HG03521 (cell line): ENCODE data around the gene ZNF792.
"Not testable (repeated sequence)": the region's sequence is repeated elsewhere in the genome, so short reads cannot be mapped to it uniquely, and the experiment has no call there.

Source experiments
- ATAC-seq: cut with Tn5 transposase; IDR thresholded peaks from one replicate; pipeline ENCODE4 v1.9.1; 2021; ENCODE audit warnings: mild to moderate bottlenecking, moderate library complexity; ENCODE audit not compliant: unreplicated experiment

Gene ZNF792

GRCh38 chr19:34972163-34972705, 8.2 kb upstream of the ZNF792 start:
- no peak for ATAC-seq

- ATAC-seq, result not testable (repeated sequence)
Measured at GRCh38 chr19:34970185-34970780, 6.3 kb upstream of the ZNF792 start.

DNA sequence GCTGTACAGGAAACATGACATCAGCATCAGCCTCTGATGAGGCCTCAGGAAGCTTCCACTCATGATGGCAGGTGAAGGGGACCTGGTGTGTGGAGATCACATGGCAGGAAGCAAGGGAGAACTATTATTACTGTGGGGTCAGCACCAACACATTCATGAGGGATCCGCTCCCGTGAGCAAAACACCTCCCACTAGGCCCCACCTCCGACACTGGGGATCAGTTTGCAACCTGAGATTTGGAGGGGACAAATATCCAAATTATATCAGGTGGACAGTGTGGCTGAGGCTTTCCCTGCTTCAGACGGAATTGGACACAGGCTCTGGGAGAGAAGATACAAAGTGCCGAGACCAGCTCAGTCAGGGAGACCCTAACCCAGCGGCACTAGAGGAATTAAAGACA, 5.7 kb upstream of the ZNF792 start:
- no peak for ATAC-seq

DNA sequence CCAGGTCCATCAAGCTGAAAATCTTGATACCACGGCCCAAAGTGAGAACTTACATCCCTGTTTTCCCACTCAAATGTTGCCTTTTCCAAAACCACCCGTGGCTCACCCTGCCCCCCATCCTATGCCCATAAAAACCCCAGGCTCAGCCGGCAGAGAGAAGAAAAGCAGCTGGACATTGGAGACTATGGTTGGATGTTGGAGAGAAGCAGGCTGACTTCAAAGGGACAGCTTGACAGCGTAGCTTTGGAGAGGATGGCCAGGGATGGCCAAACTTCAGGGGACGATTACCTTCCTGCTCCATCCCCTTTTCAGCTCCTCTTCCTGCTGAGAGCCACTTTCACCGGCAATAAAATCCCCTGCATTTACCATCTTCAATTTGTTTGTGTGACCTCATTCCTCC, 3.5 kb upstream of the ZNF792 start:
- ATAC-seq, result no peak

DNA sequence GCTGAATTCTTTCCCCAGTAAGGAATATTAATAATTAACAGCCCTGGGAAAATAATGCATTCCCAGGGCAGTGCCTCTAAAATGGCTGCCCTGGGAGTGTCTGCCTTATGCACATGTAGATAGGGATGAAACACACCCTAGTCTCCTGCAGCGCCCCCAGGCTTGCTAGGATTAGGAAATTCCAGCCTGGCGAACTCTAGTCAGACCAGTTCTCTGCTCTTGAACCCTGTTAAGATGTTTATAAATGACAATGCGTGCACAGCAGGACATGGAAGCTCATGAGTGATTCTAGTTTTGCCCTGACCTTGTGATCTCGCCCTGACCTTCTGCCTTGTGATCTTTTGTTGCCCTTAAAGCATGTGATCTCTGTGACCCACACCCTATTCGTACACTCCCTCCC, 1.5 kb upstream of the ZNF792 start:
- not testable (repeated sequence) for ATAC-seq

DNA sequence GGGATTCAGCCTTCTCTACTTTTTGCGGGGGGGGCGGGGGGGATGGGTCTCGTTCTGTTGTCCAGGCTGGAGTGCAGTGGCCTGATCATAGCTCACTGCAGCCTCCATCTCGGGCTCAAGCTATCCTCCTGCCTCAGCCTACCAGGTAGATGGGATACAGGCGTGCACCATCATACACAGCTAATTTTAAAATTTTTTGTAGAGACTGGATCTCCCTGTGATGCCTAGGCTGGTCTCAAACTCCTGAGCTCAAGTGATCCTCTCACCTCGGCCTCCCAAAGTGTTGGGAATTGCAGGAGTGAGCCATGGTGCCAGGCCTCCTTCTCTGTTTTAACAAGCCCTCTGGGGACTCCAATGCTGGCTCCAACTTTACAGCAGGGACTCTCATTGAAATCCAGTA, 569 bp upstream of the ZNF792 start:
- no peak for ATAC-seq

DNA sequence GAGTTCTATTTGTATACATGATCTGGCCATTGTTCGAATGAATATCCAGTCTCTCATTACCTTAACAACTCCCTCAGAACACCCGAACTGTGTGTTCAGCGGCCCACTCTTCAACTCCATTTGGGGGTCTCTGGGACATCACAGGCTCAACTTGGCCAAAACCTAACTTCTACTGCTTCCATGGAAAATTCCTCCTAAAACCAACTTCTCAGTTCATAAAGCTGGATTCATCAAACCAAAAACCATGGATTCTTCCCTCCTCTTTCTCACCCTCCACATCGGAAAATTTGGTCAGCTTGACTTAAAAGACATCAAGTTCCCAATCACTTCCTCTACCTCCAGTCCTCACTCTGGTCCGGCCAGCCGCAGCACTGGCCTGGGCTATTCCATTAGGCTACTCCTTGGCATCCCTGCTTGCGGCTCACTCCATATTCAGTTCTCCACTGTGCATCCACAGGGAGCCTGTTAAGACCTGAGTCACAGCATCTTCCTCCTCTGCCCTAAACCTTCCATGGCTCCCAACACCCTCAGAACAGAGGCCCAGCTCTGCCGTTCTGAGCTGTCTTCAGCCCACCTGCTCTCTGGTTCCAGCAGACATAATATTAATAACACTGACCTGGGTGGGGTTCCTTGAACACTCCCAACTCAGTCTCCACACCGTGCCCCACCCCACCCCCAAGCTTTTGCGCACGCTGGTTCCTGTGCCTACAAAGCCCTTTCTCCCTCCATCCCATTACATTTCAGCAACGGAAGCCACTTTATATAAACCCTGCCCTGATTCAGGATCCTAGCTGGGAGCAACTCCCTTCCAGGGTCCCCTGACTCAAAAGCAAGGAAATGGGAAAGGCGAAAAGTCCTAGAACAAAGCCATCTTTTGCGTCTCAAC, 1.1 kb downstream of the ZNF792 start:
- ATAC-seq, result no peak

- no peak for ATAC-seq
Measured at GRCh38 chr19:34961775-34962686, 2.0 kb downstream of the ZNF792 start.

- ATAC-seq, result no peak
Measured at GRCh38 chr19:34960940-34961679, 2.9 kb downstream of the ZNF792 start.

- ATAC-seq, result no peak
Measured at GRCh38 chr19:34960103-34960805, 3.8 kb downstream of the ZNF792 start.

DNA sequence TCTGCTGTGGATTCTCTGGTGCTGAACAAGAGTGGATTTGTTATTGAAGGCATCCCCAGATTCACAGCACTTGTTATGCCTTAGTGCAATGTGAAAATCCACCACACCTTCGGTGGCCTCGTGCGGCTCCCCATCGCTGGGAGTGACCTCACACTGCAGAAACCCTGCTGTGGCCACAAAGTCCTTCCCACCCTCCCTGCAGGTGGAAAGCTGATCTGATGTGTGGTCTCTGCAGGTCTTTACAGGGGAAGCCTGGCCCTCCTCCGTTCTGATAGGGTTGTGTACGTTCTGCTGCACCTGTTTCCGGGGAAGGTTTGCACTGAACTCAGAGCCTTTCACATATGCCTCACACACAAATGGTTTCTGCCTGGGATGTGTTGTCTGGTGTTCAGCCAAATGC, 5.0 kb downstream of the ZNF792 start:
- no peak for ATAC-seq

GRCh38 chr19:34957830-34958751, 5.9 kb downstream of the ZNF792 start:
- ATAC-seq, result no peak

DNA sequence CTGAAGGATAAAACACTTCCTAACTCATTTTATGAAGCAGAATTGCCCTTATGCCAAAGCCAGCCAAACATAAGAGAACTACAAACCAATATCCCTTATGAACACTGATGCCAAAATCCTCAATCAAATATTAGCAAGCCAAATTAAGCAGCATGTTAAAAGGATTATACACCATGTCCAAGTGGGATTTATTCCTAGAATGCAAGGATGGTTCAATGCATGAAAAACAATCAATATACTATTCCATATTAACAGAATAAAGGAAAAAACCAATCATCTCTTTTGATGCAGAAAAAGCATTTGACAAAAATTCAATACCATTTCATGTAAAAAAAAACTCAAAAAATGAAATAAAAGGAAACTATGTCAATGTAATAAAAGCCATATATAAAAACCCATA, 10.9 kb downstream of the ZNF792 start:
- ATAC-seq, result no peak

DNA sequence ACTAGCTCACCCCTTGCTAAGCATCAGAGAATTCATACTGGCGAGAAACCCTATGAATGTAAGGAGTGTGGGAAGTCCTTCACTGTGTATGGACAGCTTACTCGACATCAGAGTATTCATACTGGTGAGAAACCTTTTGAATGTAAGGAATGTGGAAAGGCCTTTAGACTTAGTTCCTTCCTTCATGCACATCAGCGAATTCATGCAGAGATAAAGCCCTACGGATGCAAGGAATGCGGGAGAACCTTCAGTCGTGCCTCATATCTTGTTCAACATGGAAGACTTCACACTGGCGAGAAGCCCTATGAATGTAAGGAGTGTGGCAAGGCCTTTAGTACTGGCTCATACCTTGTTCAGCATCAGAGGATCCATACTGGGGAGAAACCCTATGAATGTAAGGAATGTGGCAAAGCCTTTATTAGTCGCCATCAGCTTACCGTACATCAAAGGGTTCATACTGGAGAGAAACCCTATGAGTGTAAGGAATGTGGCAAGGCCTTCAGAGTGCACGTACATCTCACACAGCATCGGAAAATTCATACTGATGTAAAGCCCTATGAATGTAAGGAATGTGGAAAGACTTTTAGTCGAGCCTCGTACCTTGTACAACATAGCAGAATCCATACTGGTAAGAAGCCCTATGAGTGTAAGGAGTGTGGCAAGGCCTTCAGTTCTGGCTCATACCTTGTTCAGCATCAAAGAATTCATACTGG, 20.0 kb downstream of the ZNF792 start:
- no peak for ATAC-seq

DNA sequence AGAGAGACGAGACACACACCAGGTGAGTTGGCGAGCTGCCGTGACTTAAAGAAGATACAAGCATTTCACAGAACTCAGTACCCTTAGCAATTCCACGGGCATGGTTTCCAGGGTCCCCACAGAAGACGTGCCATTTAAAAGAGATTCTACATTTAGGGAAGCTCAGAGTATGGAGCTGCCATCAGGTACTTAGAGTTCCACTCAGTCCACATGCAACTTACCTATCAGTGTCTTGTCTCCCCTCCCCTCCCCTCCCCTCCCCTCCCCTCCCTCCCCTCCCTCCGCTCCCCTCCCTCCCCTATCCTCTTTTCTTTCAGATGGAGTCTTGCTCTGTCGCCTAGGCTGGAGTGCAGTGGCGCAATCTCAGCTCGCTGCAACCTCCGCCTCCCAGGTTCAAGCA, 25.1 kb downstream of the ZNF792 start:
- ATAC-seq, result no peak

GRCh38 chr19:34936184-34936583, 27.8 kb downstream of the ZNF792 start:
- no peak for ATAC-seq

DNA sequence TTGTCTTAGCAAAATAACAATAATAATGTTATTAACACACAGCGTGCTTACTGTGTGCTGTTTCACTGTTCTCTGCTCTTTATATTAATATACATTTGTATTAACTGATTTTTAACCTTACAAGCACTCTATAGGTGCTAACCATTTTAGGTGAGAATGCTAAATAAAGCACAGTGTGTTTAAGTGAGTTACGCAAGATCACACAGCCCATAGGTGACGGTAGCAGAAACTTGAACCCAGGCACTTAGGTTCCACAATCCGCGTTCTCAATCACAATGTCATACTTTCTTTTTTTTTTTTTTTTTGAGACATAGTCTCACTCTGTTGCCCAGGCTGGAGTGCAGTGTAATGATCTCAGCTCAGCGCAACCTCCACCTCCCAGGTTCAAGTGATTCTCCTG, 31.5 kb downstream of the ZNF792 start:
- no peak for ATAC-seq

DNA sequence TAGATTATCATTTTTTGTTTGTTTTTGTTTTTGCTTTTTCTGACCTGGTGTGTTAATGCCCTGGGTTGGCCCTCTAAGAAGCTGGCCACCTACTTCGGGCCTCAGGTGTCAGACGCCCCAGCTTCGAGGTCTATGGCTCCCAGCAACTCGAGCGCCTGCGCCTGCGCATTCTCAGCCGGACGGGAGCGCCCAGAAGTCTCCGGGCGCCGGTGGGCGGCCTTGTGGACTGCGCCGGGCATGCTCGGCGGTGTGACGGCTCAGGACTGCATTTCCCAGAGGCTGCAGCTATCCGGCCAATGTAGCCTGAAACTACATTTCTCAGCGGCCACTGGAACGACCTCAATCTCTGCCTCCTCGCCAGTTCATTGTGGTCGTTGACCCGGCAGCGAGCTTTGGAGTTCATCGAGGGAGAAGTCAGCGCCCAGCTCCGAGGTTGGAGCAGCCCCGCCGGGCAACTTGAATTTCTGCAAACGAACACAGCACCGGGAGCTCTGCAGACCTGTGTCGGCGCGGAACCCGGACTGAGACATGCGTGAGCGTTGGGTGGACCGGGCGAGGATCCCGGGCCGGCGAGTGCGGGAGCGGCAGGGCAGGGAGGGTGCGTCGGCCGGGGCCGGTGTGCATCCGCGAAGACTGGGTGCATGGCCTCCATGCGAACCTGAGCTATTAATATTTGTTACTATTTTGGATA, 37.2 kb downstream of the ZNF792 start, which contains the start of gene ZNF30:
Gene ZNF30 (plus strand): TSS at position 219 of the 691 bp plus-strand sequence. CDS start 3,045 bp downstream, outside the sequence.
- ATAC-seq, result peak; percentile 87
